SJCRH30 (cell line): ENCODE measurements around the gene RBM27. TPM values are rescaled to one million over a fixed set of nuclear protein-coding genes. Genes with fewer than 3 reads are reported as not detected.
A peak's percentile ranks its signal among the peaks of the same experiment; 100 is the strongest.
"Not testable (repeated sequence)": the region's sequence is repeated elsewhere in the genome, so short reads cannot be mapped to it uniquely, and the experiment has no call there.

Source experiments
- DNase-seq, 2 experiments: peaks; one replicate each; pipeline ENCODE4 v3.0.0-alpha.2; 2015 to 2020
- H3K27ac ChIP-seq: fragments of 250-450 bp; sonication (Bioruptor Pico); 2 replicates; pipeline ENCODE4 v1.5.1; 2020; ENCODE audit warnings: mild to moderate bottlenecking, moderate library complexity
- H3K27me3 ChIP-seq: fragments of 250-450 bp; sonication (Bioruptor Pico); 2 replicates; pipeline ENCODE4 v1.5.1; 2020; ENCODE audit warnings: mild to moderate bottlenecking, moderate library complexity
- H3K36me3 ChIP-seq: fragments of 250-450 bp; sonication (Bioruptor Pico); 2 replicates; pipeline ENCODE4 v1.5.1; 2020; ENCODE audit warnings: mild to moderate bottlenecking, moderate library complexity
- H3K4me1 ChIP-seq: fragments of 250-450 bp; sonication (Bioruptor Pico); 2 replicates; pipeline ENCODE4 v1.5.1; 2020; ENCODE audit warnings: mild to moderate bottlenecking, moderate library complexity
- H3K4me3 ChIP-seq: fragments of 250-450 bp; sonication (Bioruptor Pico); 2 replicates; pipeline ENCODE4 v1.5.1; 2020; ENCODE audit warnings: mild to moderate bottlenecking, moderate library complexity
- H3K9me3 ChIP-seq: fragments of 250-450 bp; sonication (Bioruptor Pico); replicated peaks from 2 replicates; pipeline ENCODE4 v1.5.1; 2020; ENCODE audit warnings: mild to moderate bottlenecking, moderate library complexity
- total RNA-seq: library from RNA; depleted of rRNA; stranded (reverse); fragments of >200 nt; shearing (Covaris generic); gene quantifications from 2 replicates; pipeline ENCODE4 v1.2.3, GENCODE V29; 2014; rRNA removed

The RBM27 gene, protein sequence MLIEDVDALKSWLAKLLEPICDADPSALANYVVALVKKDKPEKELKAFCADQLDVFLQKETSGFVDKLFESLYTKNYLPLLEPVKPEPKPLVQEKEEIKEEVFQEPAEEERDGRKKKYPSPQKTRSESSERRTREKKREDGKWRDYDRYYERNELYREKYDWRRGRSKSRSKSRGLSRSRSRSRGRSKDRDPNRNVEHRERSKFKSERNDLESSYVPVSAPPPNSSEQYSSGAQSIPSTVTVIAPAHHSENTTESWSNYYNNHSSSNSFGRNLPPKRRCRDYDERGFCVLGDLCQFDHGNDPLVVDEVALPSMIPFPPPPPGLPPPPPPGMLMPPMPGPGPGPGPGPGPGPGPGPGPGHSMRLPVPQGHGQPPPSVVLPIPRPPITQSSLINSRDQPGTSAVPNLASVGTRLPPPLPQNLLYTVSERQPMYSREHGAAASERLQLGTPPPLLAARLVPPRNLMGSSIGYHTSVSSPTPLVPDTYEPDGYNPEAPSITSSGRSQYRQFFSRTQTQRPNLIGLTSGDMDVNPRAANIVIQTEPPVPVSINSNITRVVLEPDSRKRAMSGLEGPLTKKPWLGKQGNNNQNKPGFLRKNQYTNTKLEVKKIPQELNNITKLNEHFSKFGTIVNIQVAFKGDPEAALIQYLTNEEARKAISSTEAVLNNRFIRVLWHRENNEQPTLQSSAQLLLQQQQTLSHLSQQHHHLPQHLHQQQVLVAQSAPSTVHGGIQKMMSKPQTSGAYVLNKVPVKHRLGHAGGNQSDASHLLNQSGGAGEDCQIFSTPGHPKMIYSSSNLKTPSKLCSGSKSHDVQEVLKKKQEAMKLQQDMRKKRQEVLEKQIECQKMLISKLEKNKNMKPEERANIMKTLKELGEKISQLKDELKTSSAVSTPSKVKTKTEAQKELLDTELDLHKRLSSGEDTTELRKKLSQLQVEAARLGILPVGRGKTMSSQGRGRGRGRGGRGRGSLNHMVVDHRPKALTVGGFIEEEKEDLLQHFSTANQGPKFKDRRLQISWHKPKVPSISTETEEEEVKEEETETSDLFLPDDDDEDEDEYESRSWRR
- total RNA-seq: 36.0 and 43.7 TPM in 2 replicates

DNA sequence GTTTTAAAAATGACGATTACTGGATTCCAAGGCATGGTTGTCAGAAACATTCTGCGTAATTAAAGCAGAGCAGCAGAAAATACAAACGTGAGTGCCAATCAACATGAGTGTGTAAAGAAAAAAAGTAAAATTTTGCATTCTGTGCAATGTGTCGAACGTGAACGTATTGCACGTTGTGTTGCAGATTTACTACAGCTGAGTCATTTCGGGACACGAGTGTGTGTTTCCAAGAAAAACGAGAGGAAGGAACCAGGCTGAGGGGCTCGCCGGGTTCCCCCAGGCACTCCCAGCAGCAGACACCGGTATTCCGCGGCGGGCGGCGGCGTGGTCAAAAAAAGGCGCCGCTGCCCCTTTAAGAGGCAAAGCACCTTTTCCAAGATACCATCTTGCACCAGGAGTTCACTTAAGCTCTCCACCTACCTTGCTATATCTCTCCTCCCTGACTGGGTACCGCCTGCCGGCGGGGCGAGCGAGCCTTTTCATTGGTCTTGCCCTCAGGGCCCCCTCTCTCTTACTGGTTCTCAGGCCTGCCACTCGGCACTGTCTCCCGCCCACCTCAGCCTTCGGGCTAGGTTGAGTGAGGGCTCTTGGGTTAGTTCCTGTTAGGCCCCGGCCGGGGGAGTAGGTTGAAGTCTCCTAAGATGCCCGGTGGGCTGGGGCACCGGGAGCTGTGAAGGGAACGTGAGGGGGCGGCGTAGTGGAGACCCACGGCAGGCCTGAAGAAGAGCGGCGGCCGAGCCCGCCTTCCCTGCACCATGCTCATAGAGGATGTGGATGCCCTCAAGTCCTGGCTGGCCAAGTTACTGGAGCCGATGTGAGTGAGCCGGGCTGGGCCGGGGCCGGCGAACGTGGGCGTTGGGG, at the start of gene RBM27:
Gene RBM27 (plus strand): TSS at position 595 of the 861 bp plus-strand sequence. CDS start 161 bp downstream, at position 756.
- peak within 1 kb of the TSS; percentile 69 for H3K4me3 ChIP-seq
- no peaks in the 10 kb centered on the region for H3K27me3 ChIP-seq
- H3K27ac ChIP-seq: peak within 1 kb of the TSS; percentile 69
- peak; percentile 97 to 98 for DNase-seq
- no peaks in the 10 kb centered on the region; the same call in 1 of the 2 replicates for H3K9me3 ChIP-seq
- H3K4me1 ChIP-seq: peaks cover 6% of the 10 kb centered on the region
- H3K36me3 ChIP-seq: no peaks in the 10 kb centered on the region

DNA sequence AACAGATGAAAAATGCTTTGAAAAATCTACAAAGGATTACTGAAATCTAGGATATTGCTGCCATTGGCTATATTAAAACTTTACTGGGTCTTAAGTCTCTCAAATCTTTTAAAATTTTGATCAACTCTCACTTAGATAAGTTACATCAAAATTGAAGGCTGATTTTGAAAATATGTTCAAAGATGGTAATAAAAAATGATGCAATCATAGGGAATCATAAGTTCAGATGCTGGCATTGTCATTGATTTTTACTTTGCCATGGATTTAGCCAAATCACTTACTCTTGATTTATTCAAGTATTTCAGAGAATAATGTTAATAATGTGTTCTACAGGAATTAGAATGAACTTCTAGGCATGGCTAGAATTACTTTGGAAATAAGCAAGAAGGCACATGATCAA, 45.1 kb upstream of the RBM27 start:
- H3K4me1 ChIP-seq: no peaks in the 10 kb centered on the region
- no peak for DNase-seq

DNA sequence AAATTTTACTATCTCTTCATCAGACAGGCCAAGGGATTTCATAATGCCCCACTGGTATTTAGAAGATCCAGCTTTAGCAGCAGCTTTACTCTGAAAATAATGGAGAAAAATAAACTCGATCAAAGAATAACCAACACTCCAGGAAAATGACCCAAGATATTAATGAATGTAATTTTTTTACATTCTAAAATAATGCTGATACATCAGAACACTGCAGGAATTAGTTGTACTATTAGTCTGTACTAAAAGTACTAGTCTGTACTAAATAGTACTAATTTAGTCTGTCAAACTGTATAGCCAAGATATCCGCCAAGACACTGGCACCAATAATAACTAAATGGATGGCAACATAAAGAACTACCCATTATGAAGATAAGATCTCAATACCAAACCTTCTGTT, 39.0 kb upstream of the RBM27 start:
- Histone ChIP-seq H3K4me3 (no peak overlapping the region), H3K27me3 (no peaks in the 10 kb centered on the region), H3K36me3 (peaks cover 87% of the 10 kb centered on the region), H3K4me1 (no peaks in the 10 kb centered on the region), H3K9me3 (no peaks in the 10 kb centered on the region), H3K27ac (no peak overlapping the region)
- no peak for DNase-seq

More for the DNA sequence above, 45.1 kb upstream of the RBM27 start:
- H3K36me3 ChIP-seq: peaks cover 89% of the 10 kb centered on the region
- H3K4me3 ChIP-seq: no peak overlapping the region
- no peaks in the 10 kb centered on the region for H3K27me3 ChIP-seq
- no peaks in the 10 kb centered on the region for H3K9me3 ChIP-seq
- no peak overlapping the region for H3K27ac ChIP-seq

DNA sequence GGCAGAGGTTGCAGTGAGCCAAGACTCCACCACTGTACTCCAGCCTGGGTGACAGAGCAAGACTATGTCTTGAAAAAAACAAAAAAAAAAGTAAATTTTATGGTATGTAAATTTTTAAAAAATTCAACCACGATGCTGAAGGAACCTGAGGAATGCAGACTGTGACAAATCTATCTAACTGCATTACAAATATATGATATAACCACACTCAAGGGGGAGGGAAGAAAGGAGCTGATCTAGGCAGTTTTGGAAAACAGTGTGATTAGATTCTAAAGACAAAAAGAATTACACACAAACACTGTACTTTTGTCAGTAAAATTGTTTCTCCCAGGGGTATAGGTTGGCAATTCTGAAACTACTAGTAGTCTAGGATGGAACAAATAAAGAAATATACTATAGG, 37.9 kb upstream of the RBM27 start:
- no peak overlapping the region for H3K4me3 ChIP-seq
- H3K27me3 ChIP-seq: no peaks in the 10 kb centered on the region
- no peaks in the 10 kb centered on the region for H3K9me3 ChIP-seq
- peaks cover 80% of the 10 kb centered on the region for H3K36me3 ChIP-seq
- DNase-seq: no peak
- peak overlapping the region; percentile 14; the same call in 1 of the 2 replicates for H3K27ac ChIP-seq
- no peaks in the 10 kb centered on the region for H3K4me1 ChIP-seq

DNA sequence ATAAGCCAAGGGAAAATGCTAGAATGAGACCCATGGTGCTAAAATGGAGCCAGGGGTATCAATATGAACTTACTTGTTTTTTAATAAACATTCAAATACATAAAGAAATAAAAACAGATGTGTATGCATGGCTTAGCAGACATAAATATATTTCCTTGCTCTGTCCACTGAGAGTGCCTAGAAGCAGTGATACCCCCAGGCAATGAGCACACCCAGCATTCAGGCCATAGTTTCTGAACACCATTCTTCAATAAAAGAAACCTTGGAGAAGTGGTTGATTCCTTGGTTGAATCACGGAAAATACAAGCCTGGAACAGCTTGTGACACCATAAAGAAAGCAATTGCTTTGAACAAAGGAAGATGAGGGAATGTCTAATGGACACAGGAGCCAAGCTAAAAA, 37.5 kb upstream of the RBM27 start:
- no peaks in the 10 kb centered on the region for H3K27me3 ChIP-seq
- DNase-seq: no peak
- H3K4me1 ChIP-seq: no peaks in the 10 kb centered on the region
- H3K9me3 ChIP-seq: no peaks in the 10 kb centered on the region
- H3K36me3 ChIP-seq: peaks cover 78% of the 10 kb centered on the region
- H3K27ac ChIP-seq: peak overlapping the region; percentile 14; the same call in 1 of the 2 replicates
- no peak overlapping the region for H3K4me3 ChIP-seq

DNA sequence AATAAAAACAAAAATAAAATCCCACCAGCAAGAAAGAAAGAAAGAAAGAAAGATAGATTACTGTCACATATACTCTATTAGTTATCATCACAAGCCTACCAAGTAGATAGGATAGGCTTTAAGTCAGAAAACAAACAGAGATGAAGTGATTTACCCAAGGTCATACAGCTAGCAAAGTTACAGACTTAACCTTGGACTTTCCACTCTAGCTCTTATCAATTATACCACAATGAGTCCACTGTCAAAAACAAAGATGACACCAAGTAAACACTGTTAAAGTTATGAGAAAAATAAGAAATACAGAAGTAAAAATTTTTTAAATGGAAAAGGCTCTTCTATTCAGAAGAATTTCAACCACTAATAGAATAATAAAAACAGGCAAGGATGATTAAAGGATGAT, 34.3 kb upstream of the RBM27 start:
- H3K27ac ChIP-seq: no peak overlapping the region
- H3K27me3 ChIP-seq: no peaks in the 10 kb centered on the region
- H3K4me3 ChIP-seq: no peak overlapping the region
- H3K9me3 ChIP-seq: no peaks in the 10 kb centered on the region
- no peaks in the 10 kb centered on the region for H3K4me1 ChIP-seq
- peaks cover 61% of the 10 kb centered on the region for H3K36me3 ChIP-seq
- DNase-seq: no peak

DNA sequence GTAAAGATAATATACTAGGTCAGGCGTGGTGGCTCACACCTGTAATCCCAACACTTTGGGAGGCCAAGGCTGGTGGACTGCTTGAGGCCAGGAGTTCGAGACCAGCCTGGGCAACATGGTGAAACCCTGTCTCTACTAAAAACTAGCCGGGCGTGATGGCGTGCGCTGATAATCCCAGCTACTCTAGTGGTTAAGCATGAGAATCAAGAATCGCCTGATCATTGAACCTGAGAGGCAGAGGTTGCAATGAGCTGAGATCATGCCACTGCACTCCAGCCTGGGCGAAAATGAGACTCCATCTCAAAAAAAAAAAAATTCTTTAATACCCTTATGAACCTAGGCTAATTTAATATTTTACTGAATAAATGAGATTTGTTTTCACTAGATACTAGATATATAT, 30.4 kb upstream of the RBM27 start:
- not testable (repeated sequence) for DNase-seq, H3K27me3 ChIP-seq, H3K9me3 ChIP-seq, H3K4me1 ChIP-seq, H3K4me3 ChIP-seq, H3K27ac ChIP-seq
- H3K36me3 ChIP-seq: peaks cover 44% of the 10 kb centered on the region

DNA sequence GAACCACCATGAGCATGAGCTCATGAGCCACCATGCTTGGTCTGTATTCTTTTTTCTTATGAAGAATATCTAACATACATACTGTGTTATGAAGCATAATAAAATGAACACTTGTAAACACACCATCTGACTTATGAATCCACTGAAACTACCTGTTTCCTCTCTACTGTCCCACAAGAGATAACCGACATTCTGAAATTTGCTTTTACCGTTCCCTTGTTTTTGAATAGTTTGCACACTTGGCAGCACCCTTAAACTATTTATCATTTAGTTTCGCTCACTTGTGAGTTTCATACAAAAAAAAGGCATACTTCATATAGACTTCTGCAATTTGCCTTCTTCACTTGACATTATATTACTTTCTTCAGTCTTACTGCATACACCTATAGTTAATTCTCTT, 29.8 kb upstream of the RBM27 start:
- Histone ChIP-seq H3K36me3 (peaks cover 40% of the 10 kb centered on the region), H3K27ac (no peak overlapping the region), H3K9me3 (no peaks in the 10 kb centered on the region), H3K4me3 (no peak overlapping the region), H3K4me1 (no peaks in the 10 kb centered on the region), H3K27me3 (no peaks in the 10 kb centered on the region)
- DNase-seq: no peak

DNA sequence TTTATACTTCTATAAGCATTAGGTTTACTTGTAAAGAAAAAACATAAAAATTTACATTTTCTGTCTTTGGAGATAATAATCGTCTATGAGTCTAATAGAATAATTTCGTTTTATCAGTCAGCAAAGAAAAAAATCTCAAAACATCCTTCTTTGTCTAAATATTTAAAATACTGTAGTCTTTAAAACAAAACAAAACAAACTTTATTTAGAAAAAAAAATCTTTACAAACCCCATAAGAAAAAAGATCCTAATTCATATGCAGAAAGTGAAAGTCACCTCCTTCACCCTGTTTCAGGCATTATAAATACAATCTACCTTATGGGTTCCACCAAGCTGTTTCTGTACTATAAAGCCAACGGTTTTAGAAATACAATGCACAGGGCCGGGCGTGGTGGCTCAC, 26.6 kb upstream of the RBM27 start:
- no peak overlapping the region for H3K27ac ChIP-seq
- no peak overlapping the region for H3K4me3 ChIP-seq
- H3K4me1 ChIP-seq: no peaks in the 10 kb centered on the region
- H3K27me3 ChIP-seq: no peaks in the 10 kb centered on the region
- H3K9me3 ChIP-seq: no peaks in the 10 kb centered on the region
- no peak for DNase-seq
- peaks cover 26% of the 10 kb centered on the region for H3K36me3 ChIP-seq

DNA sequence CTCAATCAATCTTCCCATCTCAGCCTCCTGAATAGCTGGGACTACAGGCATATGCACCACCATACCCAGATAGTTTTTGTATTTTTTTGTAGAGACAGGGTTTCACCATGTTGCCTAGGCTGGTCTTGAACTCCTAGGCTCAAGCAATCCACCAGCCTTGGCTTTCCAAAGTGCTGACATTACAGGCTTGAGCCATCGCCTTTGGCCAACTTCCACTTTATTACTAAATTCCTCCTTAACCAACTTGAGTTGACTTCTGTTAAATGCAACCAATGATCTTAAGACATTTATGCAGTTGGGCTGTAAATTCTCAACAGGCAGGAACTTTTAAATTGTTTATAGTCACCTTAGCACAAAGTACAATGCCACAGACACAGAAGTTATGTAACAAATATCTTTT, 23.7 kb upstream of the RBM27 start:
- no peak overlapping the region for H3K4me3 ChIP-seq
- H3K27ac ChIP-seq: no peak overlapping the region
- H3K27me3 ChIP-seq: no peaks in the 10 kb centered on the region
- no peaks in the 10 kb centered on the region for H3K4me1 ChIP-seq
- DNase-seq: no peak
- H3K36me3 ChIP-seq: peaks cover 20% of the 10 kb centered on the region
- no peaks in the 10 kb centered on the region for H3K9me3 ChIP-seq

DNA sequence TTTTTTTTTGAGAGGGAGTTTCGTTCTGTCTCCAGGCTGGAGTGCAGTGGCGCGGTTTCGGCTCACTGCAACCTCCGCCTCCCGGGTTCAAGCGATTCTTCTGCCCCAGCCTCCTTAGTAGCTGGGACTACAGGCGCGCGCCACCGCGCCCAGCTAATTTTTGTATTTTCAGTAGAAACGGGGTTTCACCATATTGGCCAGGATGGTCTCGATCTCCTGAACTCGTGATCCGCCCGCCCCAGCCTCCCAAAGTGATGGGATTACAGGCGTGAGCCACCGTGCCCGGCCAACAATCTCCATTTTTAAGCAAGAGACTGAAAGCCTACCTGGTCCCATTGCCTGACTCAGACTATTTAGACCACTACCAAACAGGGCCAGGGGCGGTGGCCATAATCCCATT, 20.0 kb upstream of the RBM27 start:
- not testable (repeated sequence) for H3K27ac ChIP-seq, H3K36me3 ChIP-seq, H3K27me3 ChIP-seq, H3K4me1 ChIP-seq, DNase-seq, H3K9me3 ChIP-seq
- H3K4me3 ChIP-seq: peak overlapping the region; percentile 75

DNA sequence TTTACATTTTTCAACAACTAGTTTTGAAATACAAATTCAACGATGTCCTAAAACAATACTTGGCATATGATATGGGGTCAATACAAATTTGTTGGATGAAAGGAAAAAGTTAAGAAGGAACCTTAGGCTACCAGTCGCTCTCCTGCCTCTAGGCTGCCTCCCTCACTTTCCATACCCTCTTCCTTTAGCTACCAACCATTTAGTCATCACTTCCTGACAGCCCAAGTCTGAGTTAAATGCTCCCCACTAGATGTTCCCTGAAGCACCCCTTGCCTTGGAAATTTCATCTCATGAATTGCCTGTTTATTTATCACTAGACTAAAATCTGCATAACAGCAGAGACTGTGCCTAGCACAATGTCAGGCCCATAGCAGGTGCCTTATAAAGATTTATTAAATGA, 18.2 kb upstream of the RBM27 start:
- Histone ChIP-seq H3K9me3 (no peaks in the 10 kb centered on the region), H3K27me3 (no peaks in the 10 kb centered on the region)

DNA sequence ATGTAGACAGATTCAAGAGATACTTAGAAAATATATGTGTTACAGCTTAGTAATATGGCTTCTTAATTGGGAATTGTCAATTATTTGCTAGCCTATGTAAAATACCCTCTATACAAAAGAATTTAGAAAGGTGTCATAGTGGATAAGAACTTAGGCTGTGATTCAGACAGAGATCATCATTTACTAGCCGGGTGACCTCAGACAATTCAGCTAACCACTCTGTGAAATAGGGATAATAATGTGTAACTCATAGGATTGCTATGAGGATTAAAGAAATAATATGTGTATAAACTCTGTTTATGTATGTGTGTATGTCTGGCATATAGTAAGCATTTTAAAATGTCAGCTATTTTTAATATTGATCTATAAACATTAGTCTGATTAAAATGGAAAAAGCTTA, 15.0 kb upstream of the RBM27 start:
- Histone ChIP-seq H3K9me3 (no peaks in the 10 kb centered on the region), H3K36me3 (no peaks in the 10 kb centered on the region), H3K27me3 (no peaks in the 10 kb centered on the region), H3K4me3 (no peak overlapping the region), H3K27ac (no peak overlapping the region), H3K4me1 (no peaks in the 10 kb centered on the region)
- no peak for DNase-seq

More for the DNA sequence above, 18.2 kb upstream of the RBM27 start:
- Histone ChIP-seq H3K36me3 (peaks cover 5% of the 10 kb centered on the region; the same call in 1 of the 2 replicates), H3K4me3 (no peak overlapping the region), H3K27ac (no peak overlapping the region), H3K4me1 (no peaks in the 10 kb centered on the region)
- DNase-seq: no peak

DNA sequence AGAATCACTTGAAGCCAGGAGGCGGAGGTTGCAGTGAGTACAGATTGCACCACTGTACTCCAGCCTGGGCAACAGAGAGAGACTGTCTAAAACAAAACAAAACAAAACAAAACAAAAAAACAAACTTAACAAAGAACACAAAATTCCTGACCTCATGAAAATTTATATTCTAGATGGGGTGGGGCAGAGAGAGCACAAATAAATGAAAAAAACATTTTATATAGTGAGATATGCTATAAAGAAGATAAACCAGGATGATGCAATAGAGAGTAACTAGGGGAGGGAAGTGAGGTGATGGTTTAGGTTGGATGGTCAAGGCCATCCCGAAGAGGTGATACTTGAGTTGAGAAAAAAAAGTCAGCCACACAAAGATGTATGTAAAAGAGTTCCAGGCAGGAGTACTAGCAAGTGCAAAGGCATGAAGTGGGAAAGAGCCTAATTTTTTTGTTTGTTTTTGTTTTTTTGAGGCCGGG, 10.8 kb upstream of the RBM27 start:
- Histone ChIP-seq H3K9me3 (no peaks in the 10 kb centered on the region), H3K4me3 (no peak overlapping the region), H3K36me3 (no peaks in the 10 kb centered on the region), H3K4me1 (no peaks in the 10 kb centered on the region), H3K27me3 (no peaks in the 10 kb centered on the region), H3K27ac (no peak overlapping the region)
- no peak for DNase-seq
